HepG2 (cell line): ENCODE data around the gene CHPF. TPM values are rescaled to one million over a fixed set of nuclear protein-coding genes. Genes with fewer than 3 reads are reported as not detected.

Source experiments
- ATAC-seq: fragments of 200-7000 bp; cut with Tn5 transposase; 3 replicates; pipeline ENCODE4 v1.9.1; 2020; ENCODE audit warnings: mild to moderate bottlenecking, moderate library complexity
- BruUV-seq: library from RNA; stranded (reverse); fragments of 400-500 nt; replicated peaks from 2 replicates; lab custom pipeline; 2021; lab: Mats Ljungman, UMichigan
- CTCF ChIA-PET: fragments of 300-600 bp; formaldehyde crosslinking; extraction: SDS; loops from one replicate; lab custom pipeline; 2021; ENCODE audit warnings: low total read pairs, inconsistent platforms, low intra/inter-chr PET ratio; lab: Yijun Ruan, JAX
- POLR2A ChIA-PET: fragments of 350-600 bp; sonication (Branson Sonifier 250); formaldehyde crosslinking; loops from one replicate; lab custom pipeline; 2020; ENCODE audit warnings: antibody characterized with exemption, inconsistent platforms; lab: Yijun Ruan, JAX
- DNase-seq: peaks from one replicate; pipeline ENCODE4 v3.0.0-alpha.2; 2015; ENCODE audit warnings: low spot score
- FAIRE-seq: peaks from 3 replicates; lab custom pipeline; 2011; peaks lifted over from hg19 to GRCh38; lab: Jason Lieb, UNC
- H2AFZ ChIP-seq: one replicate; pipeline ENCODE4 v1.6.1; 2011; ENCODE audit warnings: low read length, inconsistent platforms
- H3K27ac ChIP-seq: fragments of 300-600 bp; 3 replicates; pipeline ENCODE4 v1.8.0; 2011; ENCODE audit warnings: mixed run types, mild to moderate bottlenecking, mixed read lengths, low read length, inconsistent platforms; ENCODE audit not compliant: insufficient read depth; ENCODE audit errors: extremely low read length
- H3K27me3 ChIP-seq, 2 experiments: fragments of 200-600 bp in 1 of 2; 2 replicates in 1 of 2; 3 replicates in 1 of 2; pipeline versions ENCODE4 v1.6.0 to v1.8.0; 2011; ENCODE audit warnings: low read length in 2 of 2, mild to moderate bottlenecking in 2 of 2, moderate library complexity in 2 of 2, inconsistent platforms in 1 of 2; ENCODE audit not compliant: insufficient read depth in 2 of 2, control insufficient read depth in 1 of 2
- H3K36me3 ChIP-seq, 2 experiments: fragments of 200-600 bp in 1 of 2; replicated peaks in 1 of 2; 2 replicates in 1 of 2; 3 replicates in 1 of 2; pipeline versions ENCODE4 v1.5.1 to v1.8.0; 2011; ENCODE audit warnings: low read length in 2 of 2, inconsistent platforms in 1 of 2; ENCODE audit not compliant: insufficient read depth in 2 of 2, control insufficient read depth in 1 of 2
- H3K4me1 ChIP-seq: 2 replicates; pipeline ENCODE4 v1.5.1; 2012; ENCODE audit warnings: low read length, inconsistent platforms; ENCODE audit not compliant: insufficient read depth
- H3K4me2 ChIP-seq: 2 replicates; pipeline ENCODE4 v1.6.0; 2011; ENCODE audit warnings: low read depth, low read length, inconsistent platforms
- H3K4me3 ChIP-seq, 3 experiments: fragments of 200-600 bp in 1 of 3; sonication (generic), shearing (Covaris generic) in 1 of 3; replicated peaks in 1 of 3; 2 replicates each; pipeline ENCODE4 v1.5.1; 2011 to 2016; ENCODE audit warnings: low read length in 3 of 3, inconsistent platforms in 2 of 3, low read depth in 2 of 3, mild to moderate bottlenecking in 2 of 3, control low read depth in 1 of 3, mixed read lengths in 1 of 3; ENCODE audit not compliant: insufficient read depth in 1 of 3
- H3K79me2 ChIP-seq: one replicate; pipeline ENCODE4 v1.6.1; 2011; ENCODE audit warnings: low read length, inconsistent platforms; ENCODE audit not compliant: insufficient read depth
- H3K9ac ChIP-seq: 2 replicates; pipeline ENCODE4 v1.6.0; 2011; ENCODE audit warnings: mild to moderate bottlenecking, low read depth, low read length, inconsistent platforms; ENCODE audit not compliant: insufficient read depth
- H3K9me3 ChIP-seq: 2 replicates; pipeline ENCODE4 v1.5.1; 2012; ENCODE audit warnings: mild to moderate bottlenecking, low read length
- H4K20me1 ChIP-seq: 2 replicates; pipeline ENCODE4 v1.6.0; 2011; ENCODE audit warnings: inconsistent platforms, mild to moderate bottlenecking, low read length, moderate library complexity; ENCODE audit not compliant: insufficient read depth
- ELF3 ChIP-seq: IDR thresholded peaks from 2 replicates; pipeline ENCODE4 v1.6.1; 2016; ENCODE audit warnings: missing genetic modification reagents, missing compliant biosample characterization
- HOMEZ ChIP-seq: IDR thresholded peaks from 2 replicates; pipeline ENCODE4 v1.6.1; 2016; ENCODE audit warnings: low read depth
- PAF1 ChIP-seq: IDR thresholded peaks from 2 replicates; pipeline ENCODE4 v1.6.1; 2016; ENCODE audit warnings: missing genetic modification reagents, missing compliant biosample characterization
- PRDM4 ChIP-seq: sonication (generic); formaldehyde crosslinking; IDR thresholded peaks from 2 replicates; pipeline ENCODE4 v1.9.0; 2021; ENCODE audit warnings: missing genetic modification reagents, borderline replicate concordance
- RAD21 ChIP-seq: fragments of 450-650 bp; formaldehyde crosslinking; IDR thresholded peaks from 2 replicates; pipeline ENCODE4 v1.5.0; 2020; ENCODE audit warnings: mild to moderate bottlenecking
- XRCC5 ChIP-seq: fragments of 200-400 bp; formaldehyde crosslinking; optimal IDR thresholded peaks from 2 replicates; pipeline ENCODE3; 2017; ENCODE audit warnings: mild to moderate bottlenecking, low read length
- ZHX1 ChIP-seq: sonication (generic); formaldehyde crosslinking; IDR thresholded peaks from 2 replicates; pipeline ENCODE4 v1.8.1; 2022; ENCODE audit warnings: low read depth, mild to moderate bottlenecking, missing genetic modification reagents
- ZNF18 ChIP-seq: sonication (generic); formaldehyde crosslinking; IDR thresholded peaks from 2 replicates; pipeline ENCODE4 v1.8.0; 2022; ENCODE audit warnings: mild to moderate bottlenecking, missing genetic modification reagents; ENCODE audit not compliant: insufficient replicate concordance
- ZNF678 ChIP-seq: sonication (generic); formaldehyde crosslinking; IDR thresholded peaks from 2 replicates; pipeline ENCODE4 v1.4.0; 2020; ENCODE audit warnings: mild to moderate bottlenecking, missing genetic modification reagents
- WGBS: methylation state at CpG from one replicate; pipeline ENCODE4 v1.1.6; 2017; ENCODE audit warnings: low lambda C conversion rate; 5-methylcytosine and 5-hydroxymethylcytosine counted together
- in situ Hi-C: cut with HindIII; loops from 2 replicates; pipeline ENCODE4 v1.10.0; 2017; ENCODE audit warnings: low pct_unique_long_range_greater_than_20kb; ENCODE audit not compliant: extremely low pct_ligation_motif_present
- intact Hi-C: fragments of 100-400 bp; cut with micrococcal nuclease; formaldehyde crosslinking; loops from one replicate; pipeline ENCODE4 v1.10.0; 2022; ENCODE audit not compliant: unreplicated experiment
- polyA plus RNA-seq, 8 experiments: library from polyadenylated mRNA; depleted of rRNA in 3 of 8; stranded (reverse) in 7 of 8; unstranded in 1 of 8; fragments of >200 nt; fragmentation: Illumina TruSeq in 4 of 8; extraction: Trizol in 4 of 8; gene quantifications; 2 replicates each; pipeline versions ENCODE4 v1.2.1 to v1.2.3, GENCODE V29; 2011 to 2016; ENCODE audit warnings: low read depth in 4 of 8, missing spikeins in 1 of 8, mixed read lengths in 1 of 8; ENCODE audit not compliant: insufficient read depth in 1 of 8
- total RNA-seq, 5 experiments: library from RNA; depleted of rRNA; stranded (reverse); fragments of >200 nt; fragmentation: Illumina TruSeq; extraction: Trizol; gene quantifications; 2 replicates each; pipeline ENCODE4 v1.2.3, GENCODE V29; 2016; ENCODE audit warnings: low read depth in 1 of 5
- TF ChIP-seq, protein P1 (sequence below): sonication (generic); formaldehyde crosslinking; IDR thresholded peaks from 2 replicates; pipeline ENCODE4 v1.8.1; 2023; ENCODE audit warnings: mild to moderate bottlenecking, moderate library complexity, missing genetic modification reagents

CHPF gene
- total and polyA plus RNA-seq, 2 of the 13 experiments (the other 11 are each of a cell fraction or from before 2014, with no cell fraction given) = 79.6 to 111 TPM

DNA sequence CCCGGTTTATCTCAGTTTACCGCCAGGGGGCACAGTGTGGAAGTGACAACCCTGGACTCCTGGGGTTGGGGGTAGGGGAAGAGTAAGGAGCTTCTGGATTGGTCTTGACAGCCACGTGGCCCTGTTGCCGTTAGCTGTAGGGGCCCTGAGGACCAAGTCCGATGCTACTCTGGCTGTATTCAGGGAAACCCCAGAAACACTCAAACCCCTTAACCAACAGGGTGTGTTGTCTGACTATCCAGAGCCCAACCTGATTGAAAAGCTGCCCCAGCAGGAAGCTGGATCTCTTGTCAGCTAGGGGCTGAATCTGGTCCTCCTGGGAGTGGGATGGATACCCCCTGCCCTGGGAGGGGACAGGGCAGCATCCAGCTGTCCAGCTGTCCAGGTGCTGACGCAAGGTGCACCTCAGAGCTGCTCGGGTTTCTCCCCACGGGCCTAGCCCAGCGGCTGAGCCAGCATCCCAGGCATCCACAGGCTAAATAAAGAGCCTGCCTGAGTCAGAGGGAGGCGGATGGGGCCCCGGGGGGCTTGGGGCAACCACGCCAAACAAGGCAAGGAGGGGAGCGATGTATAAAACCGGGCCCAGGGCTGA lies 48.0 kb downstream of the CHPF start:
- FAIRE-seq (peak; percentile 75), DNase-seq (peak; percentile 85), ATAC-seq (peak; percentile 51)
- intact Hi-C loops (loop anchor here (1.0 to 5.0 kb wide), 4 partner anchors 15 to 108 kb away; partner anchors contain the start of genes DNPEP and STK11IP), in situ Hi-C loops (no loop called here)
- POLR2A ChIA-PET = interaction anchor here (0.8 to 1.4 kb wide), 6 partner anchors 14 to 107 kb away, joined by 3 to 14 read pairs (median 4); no protein-coding TSS in a partner anchor
- H3K79me2 ChIP-seq = peaks cover 12% of the 10 kb centered on the region
- no peak overlapping the region for H2AFZ ChIP-seq
- H3K4me2 ChIP-seq = peak overlapping the region; percentile 48
- no TSS peak for BruUV-seq
- CTCF ChIA-PET = interaction anchor here (0.6 to 4.5 kb wide), 6 partner anchors 14 to 1070 kb away, joined by 3 to 53 read pairs (median 5); no protein-coding TSS in a partner anchor
- H4K20me1 ChIP-seq = no peaks in the 10 kb centered on the region
- H3K4me1 ChIP-seq = peaks cover 44% of the 10 kb centered on the region
- no peak overlapping the region for H3K27ac ChIP-seq
- peak overlapping the region in 1 of 3 experiments; percentile 17; a peak in 1 of 6 replicates for H3K4me3 ChIP-seq
- no peaks in the 10 kb centered on the region for H3K36me3 ChIP-seq
- peaks cover 19 to 69% of the 10 kb centered on the region in 2 experiments; a peak in 4 of 5 replicates for H3K27me3 ChIP-seq
- 21% methylated on average over 5 of the region's 14 CpGs for WGBS
- no peak overlapping the region for H3K9ac ChIP-seq
- no peaks in the 10 kb centered on the region for H3K9me3 ChIP-seq
- TF ChIP-seq XRCC5 (peak; percentile 90), ZNF18 (CRISPR knock-in tag) (no peak), HOMEZ (peak; percentile 20; the same call in 1 of the 2 replicates), PAF1 (CRISPR knock-in tag) (no peak), ELF3 (CRISPR knock-in tag) (peak; percentile 33; the same call in 1 of the 2 replicates), PRDM4 (no peak), ZNF678 (CRISPR knock-in tag) (no peak), ZHX1 (CRISPR knock-in tag) (no peak), RAD21 (CRISPR knock-in tag) (peak; percentile 77; the same call in 1 of the 2 replicates)
- TF ChIP-seq, protein P1, sequence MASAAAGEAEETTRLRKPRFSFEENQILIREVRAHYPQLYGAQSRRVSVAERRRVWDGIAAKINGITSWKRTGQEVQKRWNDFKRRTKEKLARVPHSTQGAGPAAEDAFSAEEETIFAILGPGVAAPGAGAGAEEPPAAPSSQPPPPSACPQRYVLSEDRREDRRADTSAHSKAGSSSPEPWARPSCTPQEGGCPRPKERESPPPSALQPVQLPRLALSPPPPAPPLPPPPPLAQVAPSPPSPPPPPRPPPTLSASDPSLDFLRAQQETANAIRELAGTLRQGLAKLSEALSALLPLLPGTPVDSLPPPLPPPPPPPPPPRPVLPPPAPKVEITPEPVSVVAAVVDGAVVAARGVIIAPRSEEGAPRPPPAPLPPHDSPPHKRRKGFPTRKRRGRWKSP (CRISPR knock-in tag) = no peak
